Retinal pigment epithelial cell (primary cell): ENCODE measurements around the gene PSMD6.

Experiments
- DNase-seq: peaks from one replicate; pipeline ENCODE4 v3.0.0-alpha.2; 2010; ENCODE audit warnings: low read depth
- H3K4me3 ChIP-seq: 2 replicates; pipeline ENCODE4 v1.5.1; 2011; ENCODE audit warnings: mild to moderate bottlenecking, low read length, control low read depth, moderate library complexity
- CTCF ChIP-seq: conservative IDR thresholded peaks from 2 replicates; pipeline ENCODE4 v1.5.1; 2011; ENCODE audit warnings: low read depth, low read length, control low read depth, inconsistent platforms

PSMD6 gene

DNA sequence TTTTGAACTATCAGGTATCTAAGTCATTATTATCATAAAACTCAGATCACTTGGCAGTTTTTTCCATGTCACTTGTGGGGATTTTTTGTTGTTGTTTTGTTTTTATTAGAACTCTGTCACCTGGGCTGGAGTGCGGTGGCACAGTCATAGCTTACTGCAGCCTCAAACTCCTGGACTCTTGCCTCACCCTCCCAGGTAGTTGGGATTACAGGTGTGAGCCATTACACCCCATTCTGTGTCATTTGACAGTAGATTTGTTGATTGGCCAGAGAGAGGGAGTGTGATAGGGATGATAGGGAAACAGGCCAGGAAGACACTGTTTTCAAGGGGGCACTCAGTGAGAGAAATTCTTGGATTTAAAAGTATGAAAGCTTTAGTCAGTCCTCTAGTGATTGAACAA lies 56.4 kb downstream of the PSMD6 start:
- H3K4me3 ChIP-seq = no peak overlapping the region

GRCh38 chr3:63966007-63966406 lies 57.3 kb downstream of the PSMD6 start:
- no peak overlapping the region for H3K4me3 ChIP-seq
- no peak for TF ChIP-seq CTCF
- no peak for DNase-seq

More for the DNA sequence above, 56.4 kb downstream of the PSMD6 start:
- no peak for TF ChIP-seq CTCF
- no peak for DNase-seq

DNA sequence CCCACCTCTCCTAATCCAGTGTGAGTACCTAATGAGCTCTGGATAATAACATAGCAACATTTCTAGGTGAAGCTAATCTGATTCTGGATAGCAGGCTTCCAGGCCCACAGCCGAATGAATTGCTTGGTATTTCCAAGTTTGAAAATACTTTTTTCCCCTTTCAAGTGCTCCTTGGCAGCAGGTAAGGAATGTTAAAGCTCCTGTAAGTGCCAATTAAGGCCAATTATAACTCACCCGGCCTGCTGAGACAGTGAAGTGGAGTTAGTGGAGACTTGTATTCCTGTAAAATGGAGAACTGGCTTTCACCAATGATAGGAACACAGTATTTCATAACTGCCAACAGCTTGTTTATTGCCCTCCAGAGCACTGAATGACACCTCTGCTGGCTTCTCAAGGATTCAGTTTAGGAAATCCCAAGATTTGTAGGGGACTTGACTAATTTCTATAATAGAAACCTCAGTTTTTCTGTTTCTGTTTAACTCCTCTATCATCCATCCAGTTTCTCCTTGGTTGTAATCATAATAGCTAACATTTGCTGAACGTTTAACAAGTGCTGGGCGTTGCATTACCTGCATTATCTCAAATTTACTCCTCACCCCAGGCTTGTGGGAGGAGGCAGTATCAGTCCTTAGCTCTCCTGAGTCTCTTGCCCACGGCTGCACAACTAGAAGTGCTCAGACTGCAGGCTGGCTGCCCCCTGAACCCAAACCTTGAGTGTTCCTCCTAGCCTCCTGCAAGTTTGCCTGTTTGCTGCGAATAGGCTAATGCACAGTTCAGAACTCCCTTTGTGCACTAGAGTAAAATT lies 58.4 kb downstream of the PSMD6 start:
- TF ChIP-seq CTCF = no peak
- H3K4me3 ChIP-seq = no peak overlapping the region
- peak; percentile 93 for DNase-seq

DNA sequence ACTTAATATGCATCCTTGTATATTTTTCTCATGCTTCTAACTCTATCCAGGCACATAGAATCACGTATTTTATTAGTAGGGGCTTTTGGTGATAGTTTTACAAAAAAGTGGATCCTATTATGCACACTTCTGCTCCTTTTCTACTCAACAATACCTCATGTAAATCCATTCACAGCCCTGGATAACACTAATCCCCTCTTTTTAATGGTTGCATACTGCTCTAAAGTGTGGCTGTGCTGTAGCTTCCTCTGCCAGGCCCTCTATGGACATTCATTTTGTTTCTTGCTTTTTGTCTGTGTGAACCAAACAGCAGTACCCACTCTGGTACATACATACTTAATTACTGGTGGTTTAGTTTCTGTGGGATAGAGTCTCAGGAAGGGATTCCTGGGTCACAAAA lies 59.8 kb downstream of the PSMD6 start:
- H3K4me3 ChIP-seq = no peak overlapping the region
- DNase-seq = no peak
- TF ChIP-seq CTCF = no peak

DNA sequence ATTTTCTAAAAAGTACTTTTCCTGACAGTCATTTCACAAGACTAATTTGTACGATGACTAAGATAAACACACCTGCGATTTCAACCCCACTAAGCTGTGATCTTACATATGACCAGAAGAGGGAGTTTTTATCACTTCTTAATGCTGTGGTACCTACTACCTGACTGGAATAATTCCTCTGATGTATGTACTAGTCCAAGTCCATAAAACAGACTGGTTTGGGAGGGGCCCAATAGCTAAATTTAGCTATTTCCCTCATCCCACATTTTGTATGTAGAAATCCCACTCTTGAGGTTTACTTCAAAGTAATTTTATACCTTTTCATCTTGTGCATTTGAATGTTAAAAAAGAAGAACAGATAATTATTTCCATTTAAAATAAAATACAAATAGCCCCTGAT lies 61.4 kb downstream of the PSMD6 start:
- H3K4me3 ChIP-seq = no peak overlapping the region
- TF ChIP-seq CTCF = peak; percentile 71
- no peak for DNase-seq
